Kidney tubule cell (primary cell): Measurements from ENCODE around the gene UPK3B.
"Not testable (repeated sequence)": the region's sequence is repeated elsewhere in the genome, so short reads cannot be mapped to it uniquely, and the experiment has no call there.

Experiments used
- DNase-seq: peaks from one replicate; pipeline ENCODE4 v3.0.0-alpha.2; 2018; ENCODE audit warnings: low spot score

Gene UPK3B

DNA sequence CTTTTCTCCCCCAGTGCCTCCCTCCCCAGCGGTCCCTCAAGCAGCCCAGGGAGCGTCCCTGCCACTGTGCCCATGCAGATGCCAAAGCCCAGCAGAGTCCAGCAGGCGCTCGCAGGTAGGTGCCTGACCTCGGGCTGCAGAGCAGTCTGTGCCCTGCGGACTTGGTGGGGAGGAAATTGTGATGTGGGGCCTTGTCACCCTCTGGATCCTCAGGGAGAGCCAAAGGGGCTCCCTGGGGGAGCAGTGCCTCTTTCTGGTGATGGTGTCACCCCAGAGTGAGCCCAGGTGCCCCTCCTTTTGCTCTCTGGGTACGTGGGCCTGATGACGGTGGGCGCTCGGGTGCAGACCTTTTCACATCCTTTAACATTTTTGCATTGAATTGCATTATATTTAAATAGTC, 18.2 kb upstream of the UPK3B start:
- DNase-seq: not testable (repeated sequence)

DNA sequence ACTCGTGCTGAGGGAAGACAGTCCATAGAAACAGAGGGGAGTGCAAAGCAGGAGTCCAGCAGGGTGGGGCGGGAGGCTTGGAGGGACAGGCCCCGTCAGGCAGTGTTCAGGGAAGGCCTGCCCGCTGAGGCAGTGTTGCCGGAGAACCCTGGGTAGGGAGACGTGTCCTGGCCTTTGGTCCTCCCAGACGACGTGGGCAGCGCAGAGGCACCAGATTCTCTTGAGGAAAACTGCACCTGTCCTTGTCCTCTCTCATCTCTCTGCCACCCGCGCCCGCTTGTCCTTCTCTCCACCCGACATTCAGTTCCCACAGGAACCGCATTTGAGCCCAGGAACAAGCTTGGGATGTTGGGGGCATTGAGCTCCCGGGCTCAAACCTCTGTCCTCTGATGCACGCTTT, 14.6 kb upstream of the UPK3B start:
- not testable (repeated sequence) for DNase-seq

DNA sequence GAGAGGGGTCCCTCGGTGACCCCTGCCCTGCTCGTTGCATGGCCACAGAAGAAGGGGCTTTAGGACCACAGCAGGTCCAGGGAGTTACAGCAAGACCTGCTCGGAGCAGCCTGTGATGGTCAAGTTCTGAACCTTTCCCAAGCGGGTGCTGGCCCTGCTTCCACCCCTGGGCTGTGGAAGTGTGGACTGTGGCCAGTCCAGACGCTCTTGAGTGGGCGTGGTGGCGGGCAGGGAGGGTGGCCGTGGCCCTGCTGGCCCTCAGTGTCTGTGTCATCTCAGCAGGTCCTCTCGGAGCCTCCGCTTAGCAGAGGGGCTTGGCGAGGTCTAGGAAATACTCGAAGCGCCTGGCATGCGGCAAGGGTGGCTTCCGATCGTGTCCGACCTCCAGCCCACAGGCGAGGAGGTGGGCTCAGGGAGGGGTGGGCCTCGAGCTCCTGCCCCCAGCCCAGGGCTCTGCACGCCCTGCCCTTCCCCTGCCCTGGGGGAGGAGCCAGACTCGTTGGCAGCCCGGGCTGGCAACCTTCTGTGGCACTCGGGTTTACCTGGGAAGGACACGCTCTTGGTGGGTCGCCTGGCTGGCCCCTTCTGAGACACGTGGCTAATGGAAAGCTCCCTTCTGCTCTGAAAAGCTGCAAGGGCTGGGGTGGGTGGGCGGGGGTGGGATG, 12.3 kb upstream of the UPK3B start:
- DNase-seq: not testable (repeated sequence)

DNA sequence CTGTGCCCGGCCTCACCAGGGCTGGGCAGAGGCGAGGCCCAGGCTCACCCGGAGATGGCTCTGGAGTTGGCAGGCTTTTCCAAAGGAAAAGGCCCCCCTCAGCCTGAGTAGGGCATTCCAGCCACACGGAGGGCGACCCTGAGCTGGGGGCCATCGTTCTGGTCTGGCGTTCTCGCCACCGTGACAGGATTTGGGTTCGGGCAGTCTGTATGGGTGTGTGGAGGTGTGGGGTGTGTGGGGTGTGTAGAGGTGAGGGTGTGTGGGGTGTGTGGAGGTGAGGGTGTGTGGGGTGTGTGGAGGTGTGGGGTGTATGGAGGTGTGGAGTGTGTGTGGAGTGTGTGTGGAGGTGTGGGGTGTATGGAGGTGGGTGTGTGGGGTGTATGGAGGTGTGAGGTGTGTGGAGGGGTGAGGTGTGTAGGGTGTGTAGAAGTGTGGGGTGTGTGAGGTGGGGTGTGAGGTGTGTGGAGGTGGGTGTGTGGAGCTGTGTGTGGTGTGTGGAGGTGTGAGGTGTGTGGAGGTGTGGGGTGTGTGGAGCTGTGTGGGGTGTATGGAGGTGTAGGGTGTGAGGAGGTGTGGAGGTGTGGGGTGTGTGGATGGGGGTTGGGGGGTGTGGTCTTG, 11.7 kb upstream of the UPK3B start:
- not testable (repeated sequence) for DNase-seq

DNA sequence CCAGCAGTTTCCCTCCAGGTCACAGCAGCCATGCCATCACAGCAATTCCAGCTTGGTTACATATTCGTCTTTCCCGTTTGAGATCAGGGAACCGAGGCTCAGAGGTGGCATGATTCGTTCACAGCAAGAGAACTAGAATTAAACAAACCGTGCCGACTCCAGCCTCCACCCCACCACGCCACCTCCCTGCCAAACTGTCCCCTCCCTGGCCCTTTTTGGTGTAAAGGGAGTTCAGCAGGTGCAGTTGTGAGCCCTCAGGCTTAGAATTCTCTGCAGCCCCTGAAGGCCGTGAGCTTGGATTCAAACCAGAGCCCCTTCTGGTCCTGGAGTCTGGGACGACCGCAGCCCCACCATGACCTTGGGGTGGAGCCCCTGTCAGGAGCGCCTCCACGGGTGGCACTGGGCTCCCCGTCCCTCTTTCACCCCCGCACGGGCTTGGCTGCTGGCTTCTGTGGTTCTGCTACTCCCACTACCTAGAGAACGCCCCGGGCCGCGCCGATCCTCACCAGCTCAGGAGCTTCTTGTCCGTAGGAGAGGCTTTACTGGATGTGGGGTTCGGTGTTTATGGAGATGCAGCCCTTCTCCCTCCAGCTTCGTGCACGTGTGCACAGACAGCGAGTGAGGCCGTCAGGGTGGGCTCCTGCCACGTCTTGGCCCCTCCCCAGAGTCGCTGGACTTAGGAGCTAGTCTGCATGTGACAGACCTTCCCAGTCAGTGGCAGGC, 11.0 kb upstream of the UPK3B start:
- DNase-seq: not testable (repeated sequence)

DNA sequence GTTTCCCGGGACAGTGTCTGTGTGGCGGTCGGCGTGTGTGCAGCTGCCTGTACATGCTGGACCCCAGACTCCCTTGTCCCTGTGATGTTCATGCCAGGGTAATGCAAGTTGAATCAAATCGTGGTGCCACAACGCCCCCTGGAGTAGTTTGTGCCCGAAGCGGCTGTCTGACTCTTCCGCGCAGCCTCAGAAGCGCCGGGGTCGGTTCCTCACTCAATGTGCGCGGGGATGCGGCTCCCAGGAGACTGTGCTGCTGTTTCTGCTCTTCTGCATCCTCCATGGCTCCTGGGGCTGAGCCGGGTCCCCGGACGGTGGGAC, 10.5 kb upstream of the UPK3B start:
- not testable (repeated sequence) for DNase-seq

DNA sequence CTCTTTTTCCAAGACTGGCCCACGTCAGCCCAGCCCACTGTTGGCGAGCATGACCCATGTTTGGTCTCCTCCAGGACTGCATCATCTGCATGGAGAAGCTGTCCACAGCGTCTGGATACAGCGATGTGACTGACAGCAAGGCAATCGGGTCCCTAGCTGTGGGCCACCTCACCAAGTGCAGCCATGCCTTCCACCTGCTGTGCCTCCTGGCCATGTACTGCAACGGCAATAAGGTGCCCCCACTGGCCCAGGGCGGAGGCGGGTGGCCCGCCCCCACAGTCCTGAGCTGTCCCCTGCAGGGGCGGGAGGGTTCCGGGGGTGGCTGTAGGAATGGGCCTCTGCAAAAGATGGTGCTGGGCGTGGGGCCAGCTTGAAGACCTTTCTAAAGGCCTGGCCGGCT, 8.1 kb upstream of the UPK3B start:
- DNase-seq: not testable (repeated sequence)

DNA sequence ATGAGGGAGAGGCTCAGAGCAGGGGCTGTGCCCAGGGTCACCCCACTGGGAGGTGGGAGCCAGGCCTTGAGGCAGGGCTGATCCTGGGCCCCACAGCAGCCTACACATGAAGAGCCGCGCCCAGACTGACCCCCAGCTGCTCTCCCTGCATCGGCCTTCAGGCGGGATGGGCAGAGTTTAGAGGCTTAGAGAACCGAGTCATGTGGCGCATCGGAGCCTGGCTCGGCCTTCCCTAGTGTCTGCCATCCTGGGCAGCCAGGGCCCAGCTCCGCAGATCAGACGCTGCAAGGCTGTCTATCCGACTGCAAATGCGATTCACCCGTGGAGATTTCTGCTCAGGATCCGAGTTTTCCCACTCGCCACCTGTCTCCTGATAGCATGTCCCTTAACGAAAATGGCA, 7.5 kb upstream of the UPK3B start:
- DNase-seq: not testable (repeated sequence)

DNA sequence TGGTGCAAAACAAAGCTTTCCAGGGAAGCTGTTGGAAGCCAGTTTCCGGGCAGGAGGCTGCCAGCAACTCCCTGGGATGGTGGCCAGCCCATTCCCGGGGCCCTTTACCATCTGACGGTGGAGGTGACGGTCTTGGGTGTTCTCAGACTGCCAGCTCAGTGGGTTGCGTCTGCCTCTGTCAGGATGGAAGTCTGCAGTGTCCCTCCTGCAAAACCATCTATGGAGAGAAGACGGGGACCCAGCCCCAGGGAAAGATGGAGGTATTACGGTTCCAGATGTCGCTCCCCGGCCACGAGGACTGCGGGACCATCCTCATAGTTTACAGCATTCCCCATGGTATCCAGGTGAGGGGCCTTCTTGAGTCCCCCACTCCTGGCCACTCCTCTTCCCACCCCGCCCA, 7.1 kb upstream of the UPK3B start:
- not testable (repeated sequence) for DNase-seq

DNA sequence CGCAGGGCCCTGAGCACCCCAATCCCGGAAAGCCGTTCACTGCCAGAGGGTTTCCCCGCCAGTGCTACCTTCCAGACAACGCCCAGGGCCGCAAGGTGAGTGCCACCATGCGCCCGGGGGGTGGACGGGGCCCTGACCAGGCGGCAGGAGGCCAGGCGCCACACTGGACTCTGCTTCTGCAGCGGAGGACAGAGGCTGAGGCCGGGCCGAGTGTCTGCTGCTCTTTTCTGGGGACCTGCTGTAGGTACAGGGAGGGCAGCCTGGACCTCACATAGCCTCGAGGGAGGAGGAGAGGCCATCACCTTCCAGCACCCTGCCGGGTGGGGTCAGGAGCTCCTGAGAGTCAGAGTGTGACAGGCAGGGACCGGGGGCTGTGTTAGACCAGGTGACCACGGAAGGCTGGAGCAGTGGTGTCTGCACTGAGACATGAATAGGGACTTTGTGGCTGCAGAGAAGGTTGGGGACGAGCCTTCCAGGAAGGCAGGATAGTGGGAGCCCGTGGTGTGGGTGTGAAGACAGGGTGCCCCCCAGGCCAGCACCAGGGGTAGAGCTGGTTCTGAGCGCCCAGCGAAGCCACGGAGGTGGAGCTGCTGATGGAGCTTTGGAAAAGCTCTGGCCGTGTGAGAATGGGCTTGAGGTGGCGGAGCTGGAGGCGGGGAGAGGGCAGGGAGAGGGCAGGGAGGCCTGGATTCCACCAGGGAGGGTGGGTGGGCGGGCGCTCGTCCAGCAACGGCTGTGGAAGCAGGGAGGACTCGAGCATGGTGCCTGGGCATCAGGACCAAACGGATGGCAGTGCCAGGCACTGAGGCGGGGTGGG, 5.8 kb upstream of the UPK3B start:
- not testable (repeated sequence) for DNase-seq

DNA sequence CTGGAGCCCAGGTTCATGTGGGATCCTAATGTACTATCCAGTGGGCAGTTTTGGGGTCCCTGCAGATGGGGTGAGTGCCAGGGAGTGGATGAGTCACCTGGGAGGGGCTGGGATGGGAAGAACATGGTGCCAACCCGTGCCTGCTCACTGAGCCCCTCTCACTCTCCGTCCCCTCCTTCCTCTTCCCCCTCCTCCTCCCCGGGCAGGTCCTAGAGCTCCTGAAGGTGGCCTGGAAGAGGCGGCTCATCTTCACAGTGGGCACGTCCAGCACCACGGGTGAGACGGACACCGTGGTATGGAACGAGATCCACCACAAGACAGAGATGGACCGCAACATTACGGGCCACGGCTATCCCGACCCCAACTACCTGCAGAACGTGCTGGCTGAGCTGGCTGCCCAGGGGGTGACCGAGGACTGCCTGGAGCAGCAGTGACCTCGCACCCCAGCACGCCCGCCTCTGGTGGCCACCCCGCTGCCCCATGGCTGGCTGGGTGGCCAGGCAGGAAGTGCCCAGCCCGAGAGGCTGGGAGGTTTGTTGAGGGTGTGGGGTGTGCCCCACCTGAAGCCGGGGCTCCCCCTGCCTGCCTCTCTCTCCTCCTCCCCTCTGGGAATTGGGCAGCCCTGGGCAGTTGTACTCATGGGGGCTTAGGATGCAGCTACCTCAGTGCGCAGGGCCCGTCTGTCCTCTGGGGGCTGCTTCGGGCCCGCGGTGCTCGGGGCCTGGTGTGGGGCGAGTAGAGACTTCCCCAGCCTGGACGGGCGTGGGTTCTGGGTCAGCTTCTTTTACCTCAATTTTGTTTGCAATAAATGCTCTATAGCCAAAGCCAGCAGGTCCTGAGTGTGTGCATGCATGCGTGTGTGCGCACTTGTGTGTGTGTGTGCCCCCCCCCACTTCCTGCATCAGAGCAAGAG, 4.9 kb upstream of the UPK3B start:
- no peak for DNase-seq

DNA sequence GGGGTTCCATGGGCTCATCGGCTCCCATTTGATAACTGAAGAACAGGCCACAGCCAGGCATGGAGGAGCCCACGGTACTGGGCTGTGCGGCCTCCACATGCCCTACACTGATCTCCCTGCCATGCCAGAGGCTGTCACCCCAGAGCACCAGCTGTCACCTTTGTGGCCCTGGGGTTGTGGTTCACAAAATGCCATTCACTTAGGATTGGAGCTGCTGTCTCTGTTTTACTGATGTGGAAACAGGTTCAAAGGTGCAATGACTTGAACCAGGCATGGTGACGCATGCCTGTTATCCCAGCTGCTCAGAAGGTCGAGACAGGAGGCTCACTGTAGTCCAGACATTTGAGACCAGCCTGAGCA, 4.3 kb upstream of the UPK3B start:
- DNase-seq: no peak

DNA sequence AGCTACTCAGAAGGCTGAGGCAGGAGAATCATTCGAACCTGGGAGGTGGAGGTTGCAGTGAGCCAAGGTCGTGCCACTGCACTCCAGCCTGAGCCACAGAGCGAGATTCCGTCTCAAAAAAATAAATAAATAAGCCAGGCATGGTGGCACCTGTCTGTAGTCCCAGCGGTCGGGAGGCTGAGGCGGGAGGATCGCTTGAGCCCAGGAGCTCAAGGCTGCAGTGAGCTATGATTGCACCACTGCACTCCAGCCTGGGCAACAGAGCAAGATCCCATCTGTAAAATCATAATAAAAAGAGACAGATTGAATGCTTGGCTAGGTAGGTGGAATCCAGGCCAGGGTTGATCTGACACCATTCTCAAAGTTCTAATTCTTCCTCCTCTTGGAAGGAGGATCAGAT, 3.7 kb upstream of the UPK3B start:
- DNase-seq: not testable (repeated sequence)

DNA sequence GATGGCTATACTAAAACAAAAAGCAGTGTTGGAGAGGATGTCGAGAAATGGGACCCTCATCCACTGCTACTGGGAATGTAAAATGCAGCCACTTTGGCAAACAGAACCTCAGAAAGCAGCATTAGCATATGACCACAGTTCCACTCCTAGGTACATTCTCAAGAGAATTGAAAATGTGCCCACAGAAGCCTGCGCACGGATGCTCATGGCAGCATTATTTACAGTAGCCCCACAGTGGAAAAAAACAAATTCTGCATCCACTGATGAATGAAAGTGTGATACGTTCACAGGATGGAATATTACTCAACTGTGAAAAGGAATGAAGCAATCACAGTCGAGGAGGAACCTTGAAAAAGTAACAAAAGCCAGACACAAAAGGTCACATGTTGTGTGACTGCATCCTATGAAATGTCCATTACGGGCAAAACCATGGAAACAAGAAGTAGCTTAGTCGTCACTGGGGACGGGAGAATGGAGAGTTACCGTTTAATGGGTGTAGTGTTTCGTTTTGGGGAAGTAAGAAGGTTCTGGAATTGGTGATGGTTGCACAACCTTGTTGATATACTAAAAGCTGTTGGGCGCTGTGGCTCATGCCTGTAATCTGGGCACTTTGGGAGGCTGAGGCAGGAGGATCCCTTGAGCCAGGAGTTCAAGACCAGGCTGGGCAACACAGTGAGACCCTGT, 2.5 kb upstream of the UPK3B start:
- DNase-seq: no peak

DNA sequence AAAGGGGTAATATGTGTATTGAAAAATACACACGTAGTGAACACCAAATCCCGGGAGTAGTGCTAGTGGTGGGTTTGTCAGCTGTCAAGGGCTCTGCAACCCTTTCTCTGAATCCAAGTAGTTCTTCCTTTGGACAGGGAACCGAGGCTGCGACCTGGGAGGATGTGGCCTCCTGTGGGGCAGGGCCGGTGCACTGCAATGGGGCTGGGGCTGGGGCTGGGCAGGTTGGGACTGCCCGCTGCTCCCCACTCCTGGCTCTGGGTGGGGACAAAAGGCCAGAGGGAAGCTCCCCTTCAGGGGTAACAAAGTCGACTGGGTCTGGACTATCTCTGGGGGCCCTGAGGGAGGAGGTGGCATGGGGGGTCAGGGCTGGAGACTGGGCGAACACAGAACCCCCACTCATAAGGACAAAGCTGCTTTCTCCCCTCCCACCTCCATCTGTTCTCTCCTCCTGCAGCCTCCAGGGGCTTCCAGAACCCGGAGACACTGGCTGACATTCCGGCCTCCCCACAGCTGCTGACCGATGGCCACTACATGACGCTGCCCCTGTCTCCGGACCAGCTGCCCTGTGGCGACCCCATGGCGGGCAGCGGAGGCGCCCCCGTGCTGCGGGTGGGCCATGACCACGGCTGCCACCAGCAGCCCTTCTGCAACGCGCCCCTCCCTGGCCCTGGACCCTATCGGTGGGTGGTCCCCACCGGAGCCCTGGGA, 1.0 kb downstream of the UPK3B start:
- DNase-seq: not testable (repeated sequence)

DNA sequence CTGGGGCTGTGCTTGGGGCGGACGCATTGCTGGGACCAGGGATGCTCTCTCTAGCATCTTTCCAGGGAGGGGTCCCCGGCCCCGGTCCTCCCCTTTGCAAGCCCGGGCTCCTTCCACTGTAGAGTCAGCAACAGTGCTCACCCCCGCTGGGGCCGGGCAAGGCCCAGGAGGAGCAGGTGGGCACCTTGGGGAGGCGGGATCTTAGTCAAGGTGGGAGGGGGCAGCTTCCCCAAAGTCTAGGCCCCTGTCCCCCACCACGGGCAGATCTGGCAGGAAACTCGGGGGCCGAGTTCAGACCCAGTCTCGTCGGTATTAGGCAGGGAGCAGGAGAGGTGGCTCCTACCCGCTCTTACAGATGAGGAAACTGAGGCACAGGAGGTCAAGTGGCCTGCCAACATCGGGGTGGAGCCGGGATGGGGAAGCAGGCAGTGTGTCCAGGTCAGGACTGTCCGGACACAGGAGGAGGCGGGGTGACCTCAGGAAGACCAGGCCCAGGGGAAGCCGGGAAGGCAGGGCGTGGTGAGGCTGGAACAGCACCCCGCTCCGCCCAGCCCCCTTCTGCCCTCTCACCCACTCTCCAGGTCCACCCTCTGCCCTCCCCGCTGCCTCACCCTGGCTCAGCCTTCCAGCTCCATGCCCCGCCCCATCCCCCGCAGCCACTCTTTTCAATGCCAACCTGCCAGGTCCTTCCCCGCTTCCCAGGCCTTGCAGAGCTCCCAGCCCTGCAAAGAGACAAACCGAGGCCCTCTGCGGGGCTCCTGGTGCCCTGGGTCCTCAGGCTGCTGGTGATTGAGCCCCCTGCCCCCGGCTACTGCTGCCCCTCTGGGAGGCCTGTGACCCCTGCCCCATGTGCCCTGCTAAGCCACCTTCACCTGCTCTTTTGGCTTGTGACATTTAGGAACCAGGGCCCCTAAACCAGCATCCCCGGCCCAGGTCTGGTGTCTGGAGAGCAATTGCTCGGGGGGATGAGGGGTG, 1.8 kb downstream of the UPK3B start:
- DNase-seq: not testable (repeated sequence)

DNA sequence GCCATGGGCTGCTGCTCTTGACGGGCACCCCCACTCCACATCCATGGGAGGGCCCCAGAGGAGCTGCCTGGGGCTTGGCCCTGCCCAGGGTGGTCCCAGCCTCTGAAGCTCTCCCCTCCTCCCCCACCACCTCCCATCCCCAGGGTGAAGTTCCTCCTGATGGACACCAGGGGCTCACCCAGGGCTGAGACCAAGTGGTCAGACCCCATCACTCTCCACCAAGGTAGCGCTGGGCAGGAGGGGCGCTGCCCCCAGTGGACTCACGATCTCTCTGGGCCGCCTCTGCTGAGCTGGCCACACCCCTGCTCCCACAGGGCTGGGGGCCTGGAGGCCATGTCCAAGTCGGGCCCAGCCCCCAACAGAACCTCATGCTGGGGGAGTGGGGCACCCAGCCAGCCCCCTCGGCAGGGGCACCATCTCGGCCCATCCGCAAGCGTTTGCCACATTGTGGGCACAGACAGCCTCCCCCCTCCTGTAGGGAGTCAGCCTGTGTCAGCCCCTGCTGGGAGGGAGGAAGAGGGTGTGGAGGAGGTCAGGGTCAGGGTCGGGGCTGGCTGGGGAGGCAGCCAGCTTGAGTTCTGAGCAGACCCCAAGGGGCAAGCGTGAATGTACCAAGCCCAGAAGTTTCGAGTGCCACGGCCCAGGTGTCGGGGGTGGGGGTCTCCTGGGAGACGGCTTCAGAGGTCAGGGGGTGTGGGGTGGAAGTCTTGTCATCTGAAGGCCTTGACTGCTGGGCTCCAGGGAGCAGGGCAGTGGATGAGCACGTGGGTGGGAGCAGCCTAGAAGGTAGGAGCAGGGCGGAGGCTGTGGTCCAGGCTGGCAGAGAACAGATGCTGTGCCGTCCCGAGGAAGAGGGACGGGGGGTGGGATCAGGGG, 2.8 kb downstream of the UPK3B start:
- peak; percentile 2 for DNase-seq
